ENCODE measurements around the gene ZNF668. TPM values are rescaled to one million over a fixed set of nuclear protein-coding genes. Genes with fewer than 3 reads are reported as not detected.
"Not testable (repeated sequence)": the region's sequence is repeated elsewhere in the genome, so short reads cannot be mapped to it uniquely, and the experiment has no call there.

Gene ZNF668
- total RNA-seq, 2 experiments from 2014 or later, result 4.5 to 6.0 TPM

- TF ChIP-seq, protein P1, sequence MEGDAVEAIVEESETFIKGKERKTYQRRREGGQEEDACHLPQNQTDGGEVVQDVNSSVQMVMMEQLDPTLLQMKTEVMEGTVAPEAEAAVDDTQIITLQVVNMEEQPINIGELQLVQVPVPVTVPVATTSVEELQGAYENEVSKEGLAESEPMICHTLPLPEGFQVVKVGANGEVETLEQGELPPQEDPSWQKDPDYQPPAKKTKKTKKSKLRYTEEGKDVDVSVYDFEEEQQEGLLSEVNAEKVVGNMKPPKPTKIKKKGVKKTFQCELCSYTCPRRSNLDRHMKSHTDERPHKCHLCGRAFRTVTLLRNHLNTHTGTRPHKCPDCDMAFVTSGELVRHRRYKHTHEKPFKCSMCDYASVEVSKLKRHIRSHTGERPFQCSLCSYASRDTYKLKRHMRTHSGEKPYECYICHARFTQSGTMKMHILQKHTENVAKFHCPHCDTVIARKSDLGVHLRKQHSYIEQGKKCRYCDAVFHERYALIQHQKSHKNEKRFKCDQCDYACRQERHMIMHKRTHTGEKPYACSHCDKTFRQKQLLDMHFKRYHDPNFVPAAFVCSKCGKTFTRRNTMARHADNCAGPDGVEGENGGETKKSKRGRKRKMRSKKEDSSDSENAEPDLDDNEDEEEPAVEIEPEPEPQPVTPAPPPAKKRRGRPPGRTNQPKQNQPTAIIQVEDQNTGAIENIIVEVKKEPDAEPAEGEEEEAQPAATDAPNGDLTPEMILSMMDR (IDR thresholded peaks at IDR 0.05), result no peak
- no peaks in the 10 kb centered on the region for H3K4me1 Mint-ChIP-seq (ENCODE audit: low read depth)
- H3K36me3 Mint-ChIP-seq (ENCODE audit: low read depth), result no peaks in the 10 kb centered on the region
- no peak overlapping the region for H3K4me3 Mint-ChIP-seq
- ATAC-seq (ENCODE audit: poor library complexity), result no peak
- Histone ChIP-seq H3K27ac (ENCODE audit: low read depth in 1 of 2, low read length in 2 of 2) (no peak overlapping the region), H3K4me3 (ENCODE audit: low read length) (no peak overlapping the region), H3K4me1 (ENCODE audit: insufficient read depth, low read length) (no peaks in the 10 kb centered on the region), H3K27me3 (ENCODE audit: control insufficient read depth in 1 of 2, insufficient read depth in 2 of 2, low read length in 2 of 2) (no peaks in the 10 kb centered on the region), H3K36me3 (ENCODE audit: insufficient read depth, low read length) (no peaks in the 10 kb centered on the region), H3K9me3 (ENCODE audit: control insufficient read depth in 1 of 2, insufficient read depth in 1 of 2, low read length in 2 of 2) (no peaks in the 10 kb centered on the region)
- H3K27me3 Mint-ChIP-seq, result no peaks in the 10 kb centered on the region
- CTCF ChIA-PET, result no interaction called here
- H3K9me3 Mint-ChIP-seq, result no peaks in the 10 kb centered on the region
- no peak overlapping the region for H3K27ac Mint-ChIP-seq
- POLR2A ChIA-PET, result interaction anchor here (0.6 kb wide), 1 partner anchor 154 kb away, joined by 6 read pairs; no protein-coding TSS in a partner anchor
- intact Hi-C loops (cut with DNase I, micrococcal nuclease), result no loop called here
- DNase-seq, result no peak
These were observed 50.8 kb downstream of the ZNF668 start for GRCh38 chr16:31023252-31023602.

DNA sequence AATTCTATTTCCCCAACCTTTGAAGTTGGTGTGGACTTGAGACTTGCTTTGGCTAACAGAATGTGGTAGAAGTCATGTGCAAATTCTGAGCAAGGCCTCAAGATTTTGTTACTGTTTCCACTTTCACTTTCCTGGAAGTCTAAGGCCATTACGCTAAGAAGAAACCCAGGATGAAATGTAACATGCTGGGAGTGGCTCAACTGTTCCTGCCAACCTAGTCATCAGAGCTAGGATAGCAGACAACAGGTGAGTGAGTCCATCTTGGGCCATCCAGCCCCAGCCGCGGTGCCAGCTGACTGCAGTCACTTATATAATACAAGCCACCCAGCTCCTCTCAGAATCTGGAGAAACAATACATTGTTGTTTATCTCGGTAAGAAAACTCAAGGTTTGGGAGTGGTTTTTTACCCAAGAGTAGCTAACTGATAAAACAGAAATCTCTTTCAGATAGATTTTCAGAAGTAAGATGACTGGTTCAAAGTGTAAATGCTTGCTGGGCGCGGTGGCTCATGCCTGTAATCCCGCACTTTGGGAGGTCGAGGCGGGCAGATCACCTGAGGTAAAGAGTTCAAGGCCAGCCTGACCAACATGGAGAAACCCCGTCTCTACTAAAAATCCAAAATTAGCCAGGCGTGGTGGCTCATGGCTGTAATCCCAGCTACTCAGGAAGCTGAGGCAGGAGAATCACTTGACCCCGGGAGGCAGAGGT, 51.3 kb downstream of the ZNF668 start:
- Mint-ChIP-seq H3K27me3 (no peaks in the 10 kb centered on the region), H3K4me3 (no peak overlapping the region)
- ATAC-seq (ENCODE audit: poor library complexity), result no peak

DNA sequence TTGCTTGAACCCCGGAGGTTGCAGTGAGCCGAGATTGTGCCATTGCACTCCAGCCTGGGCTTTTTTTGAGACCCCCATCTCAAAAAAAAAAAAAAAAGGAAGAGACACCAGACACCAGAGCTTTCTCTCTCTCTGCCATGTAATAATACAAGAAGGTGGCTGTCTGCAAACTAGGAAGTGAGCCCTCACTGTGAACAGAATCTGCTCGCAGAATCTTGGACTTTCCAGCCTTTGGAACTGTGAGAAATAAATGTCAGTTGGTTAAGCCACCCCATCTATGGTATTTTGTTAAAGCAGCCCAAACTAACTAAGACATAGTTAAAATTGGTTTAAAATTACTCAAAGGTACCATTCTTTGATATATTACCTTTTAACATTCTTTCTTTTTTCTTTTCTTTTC, 53.5 kb downstream of the ZNF668 start:
- H3K27me3 Mint-ChIP-seq, result peaks cover 5% of the 10 kb centered on the region
- Histone ChIP-seq H3K9me3 (ENCODE audit: control insufficient read depth in 1 of 2, insufficient read depth in 1 of 2, low read length in 2 of 2) (no peaks in the 10 kb centered on the region), H3K27ac (ENCODE audit: low read depth in 1 of 2, low read length in 2 of 2) (no peak overlapping the region), H3K36me3 (ENCODE audit: insufficient read depth, low read length) (no peaks in the 10 kb centered on the region), H3K4me1 (ENCODE audit: insufficient read depth, low read length) (no peaks in the 10 kb centered on the region), H3K27me3 (ENCODE audit: control insufficient read depth in 1 of 2, insufficient read depth in 2 of 2, low read length in 2 of 2) (no peaks in the 10 kb centered on the region), H3K4me3 (ENCODE audit: low read length) (no peak overlapping the region)
- ChIA-PET CTCF (no interaction called here), POLR2A (no interaction called here)
- intact Hi-C loops (cut with DNase I, micrococcal nuclease), result no loop called here
- ATAC-seq (ENCODE audit: poor library complexity) (no peak), DNase-seq (no peak)
- no peak overlapping the region for H3K27ac Mint-ChIP-seq
- H3K9me3 Mint-ChIP-seq, result no peaks in the 10 kb centered on the region
- TF ChIP-seq, protein P1 (IDR thresholded peaks at IDR 0.05), result no peak
- H3K4me3 Mint-ChIP-seq, result no peak overlapping the region
- no peaks in the 10 kb centered on the region for H3K4me1 Mint-ChIP-seq (ENCODE audit: low read depth)
- no peaks in the 10 kb centered on the region for H3K36me3 Mint-ChIP-seq (ENCODE audit: low read depth)

More for the DNA sequence above, 51.3 kb downstream of the ZNF668 start:
- intact Hi-C loops (cut with DNase I, micrococcal nuclease), result no loop called here
- Mint-ChIP-seq H3K36me3 (ENCODE audit: low read depth) (no peaks in the 10 kb centered on the region), H3K4me1 (ENCODE audit: low read depth) (no peaks in the 10 kb centered on the region), H3K27ac (no peak overlapping the region), H3K9me3 (no peaks in the 10 kb centered on the region)
- Histone ChIP-seq H3K9me3 (ENCODE audit: control insufficient read depth in 1 of 2, insufficient read depth in 1 of 2, low read length in 2 of 2) (no peaks in the 10 kb centered on the region), H3K4me1 (ENCODE audit: insufficient read depth, low read length) (no peaks in the 10 kb centered on the region), H3K4me3 (ENCODE audit: low read length) (no peak overlapping the region), H3K36me3 (ENCODE audit: insufficient read depth, low read length) (no peaks in the 10 kb centered on the region), H3K27me3 (ENCODE audit: control insufficient read depth in 1 of 2, insufficient read depth in 2 of 2, low read length in 2 of 2) (no peaks in the 10 kb centered on the region), H3K27ac (ENCODE audit: low read depth in 1 of 2, low read length in 2 of 2) (no peak overlapping the region)
- no peak for DNase-seq
- POLR2A ChIA-PET, result no interaction called here
- CTCF ChIA-PET, result no interaction called here
- TF ChIP-seq, protein P1 (IDR thresholded peaks at IDR 0.05), result no peak

- DNase-seq; ATAC-seq (ENCODE audit: poor library complexity); POLR2A ChIA-PET; H3K27ac ChIP-seq (ENCODE audit: low read depth in 1 of 2, low read length in 2 of 2); H3K9me3 ChIP-seq (ENCODE audit: control insufficient read depth in 1 of 2, insufficient read depth in 1 of 2, low read length in 2 of 2); H3K27me3 ChIP-seq (ENCODE audit: control insufficient read depth in 1 of 2, insufficient read depth in 2 of 2, low read length in 2 of 2); intact Hi-C loops (cut with DNase I, micrococcal nuclease); H3K4me1 Mint-ChIP-seq (ENCODE audit: low read depth); H3K27ac Mint-ChIP-seq; H3K36me3 ChIP-seq (ENCODE audit: insufficient read depth, low read length); H3K4me1 ChIP-seq (ENCODE audit: insufficient read depth, low read length); H3K4me3 ChIP-seq (ENCODE audit: low read length); H3K9me3 Mint-ChIP-seq; H3K36me3 Mint-ChIP-seq (ENCODE audit: low read depth); H3K4me3 Mint-ChIP-seq; CTCF ChIA-PET: not testable (repeated sequence)
- peaks cover 21% of the 10 kb centered on the region for H3K27me3 Mint-ChIP-seq
These were observed 56.3 kb downstream of the ZNF668 start for GRCh38 chr16:31017756-31018155.
